ENCODE data around the gene ZNF749.
A peak's percentile ranks its signal among the peaks of the same experiment; 100 is the strongest.

Gene ZNF749

GRCh38 chr19:57434386-57435061, 601 bp upstream of the ZNF749 start:
- peaks cover 18% of the 10 kb centered on the region; the same call in 1 of the 2 replicates for H3K36me3 ChIP-seq (ENCODE audit: insufficient read depth, low read depth, low read length)
- H3K4me3 ChIP-seq (ENCODE audit: low read length) = peak overlapping the region; percentile 82
- H3K9me3 ChIP-seq (ENCODE audit: insufficient read depth, low read depth, low read length) = no peaks in the 10 kb centered on the region
- H3K27me3 ChIP-seq (ENCODE audit: insufficient read depth, low read length) = no peaks in the 10 kb centered on the region
- H3K27ac ChIP-seq (ENCODE audit: low read length) = peak overlapping the region; percentile 22
- no peaks in the 10 kb centered on the region for H3K4me1 ChIP-seq (ENCODE audit: insufficient read depth, low read length)
- peak overlapping the region; percentile 79 for H3K9ac ChIP-seq (ENCODE audit: low read depth, low read length)

- Histone ChIP-seq H3K4me1 (ENCODE audit: insufficient read depth, low read length) (no peaks in the 10 kb centered on the region), H3K9me3 (ENCODE audit: insufficient read depth, low read depth, low read length) (no peaks in the 10 kb centered on the region), H3K4me3 (ENCODE audit: low read length) (peak overlapping the region; percentile 82), H3K27me3 (ENCODE audit: insufficient read depth, low read length) (no peaks in the 10 kb centered on the region), H3K9ac (ENCODE audit: low read depth, low read length) (peak overlapping the region; percentile 79), H3K36me3 (ENCODE audit: insufficient read depth, low read depth, low read length) (peaks cover 19% of the 10 kb centered on the region; the same call in 1 of the 2 replicates), H3K27ac (ENCODE audit: low read length) (no peak overlapping the region)
These were observed 1.3 kb downstream of the ZNF749 start for GRCh38 chr19:57436417-57436816.

- H3K9ac ChIP-seq (ENCODE audit: low read depth, low read length) = no peak overlapping the region
- H3K9me3 ChIP-seq (ENCODE audit: insufficient read depth, low read depth, low read length) = no peaks in the 10 kb centered on the region
- H3K4me3 ChIP-seq (ENCODE audit: low read length) = no peak overlapping the region
- peaks cover 22% of the 10 kb centered on the region for H3K36me3 ChIP-seq (ENCODE audit: insufficient read depth, low read depth, low read length)
- H3K27ac ChIP-seq (ENCODE audit: low read length) = no peak overlapping the region
- H3K27me3 ChIP-seq (ENCODE audit: insufficient read depth, low read length) = no peaks in the 10 kb centered on the region
- H3K4me1 ChIP-seq (ENCODE audit: insufficient read depth, low read length) = no peaks in the 10 kb centered on the region
These were observed 2.8 kb downstream of the ZNF749 start for GRCh38 chr19:57437931-57438330.

- H3K36me3 ChIP-seq (ENCODE audit: insufficient read depth, low read depth, low read length) = peaks cover 32% of the 10 kb centered on the region
These were observed 3.8 kb downstream of the ZNF749 start for GRCh38 chr19:57438925-57439324.

GRCh38 chr19:57441979-57442752, 7.0 kb downstream of the ZNF749 start:
- H3K9me3 ChIP-seq (ENCODE audit: insufficient read depth, low read depth, low read length) = no peaks in the 10 kb centered on the region
- H3K9ac ChIP-seq (ENCODE audit: low read depth, low read length) = no peak overlapping the region
- peaks cover 56% of the 10 kb centered on the region for H3K36me3 ChIP-seq (ENCODE audit: insufficient read depth, low read depth, low read length)
- H3K4me3 ChIP-seq (ENCODE audit: low read length) = no peak overlapping the region
- H3K27me3 ChIP-seq (ENCODE audit: insufficient read depth, low read length) = no peaks in the 10 kb centered on the region
- no peaks in the 10 kb centered on the region for H3K4me1 ChIP-seq (ENCODE audit: insufficient read depth, low read length)
- no peak overlapping the region for H3K27ac ChIP-seq (ENCODE audit: low read length)

More at GRCh38 chr19:57438925-57439324, 3.8 kb downstream of the ZNF749 start:
- no peak overlapping the region for H3K9ac ChIP-seq (ENCODE audit: low read depth, low read length)
- H3K27ac ChIP-seq (ENCODE audit: low read length) = no peak overlapping the region
- no peaks in the 10 kb centered on the region for H3K9me3 ChIP-seq (ENCODE audit: insufficient read depth, low read depth, low read length)
- no peaks in the 10 kb centered on the region for H3K27me3 ChIP-seq (ENCODE audit: insufficient read depth, low read length)
- no peak overlapping the region for H3K4me3 ChIP-seq (ENCODE audit: low read length)
- H3K4me1 ChIP-seq (ENCODE audit: insufficient read depth, low read length) = no peaks in the 10 kb centered on the region

- no peaks in the 10 kb centered on the region for H3K9me3 ChIP-seq (ENCODE audit: insufficient read depth, low read depth, low read length)
- no peaks in the 10 kb centered on the region for H3K4me1 ChIP-seq (ENCODE audit: insufficient read depth, low read length)
- H3K4me3 ChIP-seq (ENCODE audit: low read length) = no peak overlapping the region
- H3K36me3 ChIP-seq (ENCODE audit: insufficient read depth, low read depth, low read length) = peaks cover 51% of the 10 kb centered on the region
- no peak overlapping the region for H3K9ac ChIP-seq (ENCODE audit: low read depth, low read length)
- no peaks in the 10 kb centered on the region for H3K27me3 ChIP-seq (ENCODE audit: insufficient read depth, low read length)
- H3K27ac ChIP-seq (ENCODE audit: low read length) = no peak overlapping the region
These were observed 8.1 kb downstream of the ZNF749 start for GRCh38 chr19:57443121-57443696.

- peaks cover 9% of the 10 kb centered on the region for H3K9me3 ChIP-seq (ENCODE audit: insufficient read depth, low read depth, low read length)
These were observed 17.2 kb downstream of the ZNF749 start for GRCh38 chr19:57452307-57452706.

GRCh38 chr19:57465680-57466381, 30.7 kb downstream of the ZNF749 start:
- no peaks in the 10 kb centered on the region for H3K4me1 ChIP-seq (ENCODE audit: insufficient read depth, low read length)
- H3K27ac ChIP-seq (ENCODE audit: low read length) = no peak overlapping the region

More at GRCh38 chr19:57452307-57452706, 17.2 kb downstream of the ZNF749 start:
- Histone ChIP-seq H3K4me3 (ENCODE audit: low read length) (no peak overlapping the region), H3K9ac (ENCODE audit: low read depth, low read length) (no peak overlapping the region), H3K36me3 (ENCODE audit: insufficient read depth, low read depth, low read length) (no peaks in the 10 kb centered on the region), H3K4me1 (ENCODE audit: insufficient read depth, low read length) (no peaks in the 10 kb centered on the region), H3K27ac (ENCODE audit: low read length) (no peak overlapping the region), H3K27me3 (ENCODE audit: insufficient read depth, low read length) (no peaks in the 10 kb centered on the region)

GRCh38 chr19:57466489-57466888, 31.4 kb downstream of the ZNF749 start:
- Histone ChIP-seq H3K27ac (ENCODE audit: low read length) (no peak overlapping the region), H3K4me3 (ENCODE audit: low read length) (no peak overlapping the region), H3K9me3 (ENCODE audit: insufficient read depth, low read depth, low read length) (peaks cover 66% of the 10 kb centered on the region), H3K27me3 (ENCODE audit: insufficient read depth, low read length) (no peaks in the 10 kb centered on the region), H3K36me3 (ENCODE audit: insufficient read depth, low read depth, low read length) (peaks cover 6% of the 10 kb centered on the region; the same call in 1 of the 2 replicates), H3K9ac (ENCODE audit: low read depth, low read length) (no peak overlapping the region), H3K4me1 (ENCODE audit: insufficient read depth, low read length) (no peaks in the 10 kb centered on the region)

More at GRCh38 chr19:57465680-57466381, 30.7 kb downstream of the ZNF749 start:
- Histone ChIP-seq H3K9ac (ENCODE audit: low read depth, low read length) (no peak overlapping the region), H3K9me3 (ENCODE audit: insufficient read depth, low read depth, low read length) (peaks cover 62% of the 10 kb centered on the region), H3K27me3 (ENCODE audit: insufficient read depth, low read length) (no peaks in the 10 kb centered on the region), H3K4me3 (ENCODE audit: low read length) (no peak overlapping the region), H3K36me3 (ENCODE audit: insufficient read depth, low read depth, low read length) (peaks cover 6% of the 10 kb centered on the region; the same call in 1 of the 2 replicates)

GRCh38 chr19:57473646-57474045, 38.5 kb downstream of the ZNF749 start:
- Histone ChIP-seq H3K4me1 (ENCODE audit: insufficient read depth, low read length) (0 out of 2 replicates have a peak, but pooled peaks cover 4% of the 10 kb centered on the region), H3K9me3 (ENCODE audit: insufficient read depth, low read depth, low read length) (peaks cover 89% of the 10 kb centered on the region), H3K27ac (ENCODE audit: low read length) (no peak overlapping the region), H3K36me3 (ENCODE audit: insufficient read depth, low read depth, low read length) (peaks cover 50% of the 10 kb centered on the region), H3K4me3 (ENCODE audit: low read length) (peak overlapping the region; percentile 3; the same call in 1 of the 2 replicates), H3K9ac (ENCODE audit: low read depth, low read length) (no peak overlapping the region), H3K27me3 (ENCODE audit: insufficient read depth, low read length) (no peaks in the 10 kb centered on the region)

Measured in iPS-20b (cell line).